HCT116 (cell line): ENCODE data around the gene STAMBP. TPM values are rescaled to one million over a fixed set of nuclear protein-coding genes. Genes with fewer than 3 reads are reported as not detected.

Experiments
- ATAC-seq: fragments of 200-7000 bp; cut with Tn5 transposase; 2 replicates; pipeline ENCODE4 v1.9.1; 2020; ENCODE audit warnings: mild to moderate bottlenecking, moderate library complexity
- BruUV-seq: library from RNA; stranded (reverse); fragments of 400-500 nt; replicated peaks from 2 replicates; lab custom pipeline; 2021; lab: Mats Ljungman, UMichigan
- CTCF ChIA-PET: fragments of 300-600 bp; sonication (Branson Sonifier 250); formaldehyde crosslinking; loops from one replicate; lab custom pipeline; 2021; ENCODE audit warnings: antibody characterized with exemption; lab: Charles Lee
- POLR2A ChIA-PET: fragments of 300-600, 350-600 bp; sonication (Branson Sonifier 250); formaldehyde crosslinking; loops from one replicate; lab custom pipeline; 2021; ENCODE audit warnings: antibody characterized with exemption; lab: Charles Lee
- RAD21 ChIA-PET, 2 experiments: fragments of 300-600 bp; sonication (Branson Sonifier 250); formaldehyde crosslinking; loops; one replicate each; lab custom pipeline; 2023; ENCODE audit warnings: low total read pairs in 2 of 2; ENCODE audit not compliant: uncharacterized antibody in 2 of 2, unreplicated experiment in 2 of 2, low non-redundant PET in 1 of 2; lab: Charles Lee
- DNase-seq: peaks from one replicate; pipeline ENCODE4 v3.0.0-alpha.2; 2010; ENCODE audit warnings: low read depth, low spot score
- H2AFZ ChIP-seq: fragments of 200-600 bp; shearing (Covaris generic), sonication (generic); 2 replicates; pipeline ENCODE4 v1.6.1; 2017; ENCODE audit warnings: low read depth, mixed run types, mixed read lengths, antibody characterized with exemption, low read length; ENCODE audit not compliant: poor library complexity, severe bottlenecking
- H3K27ac ChIP-seq: 2 replicates; pipeline ENCODE4 v1.5.1; 2012; ENCODE audit warnings: low read depth, low read length
- H3K27me3 ChIP-seq: fragments of 200-600 bp; sonication (generic); 2 replicates; pipeline ENCODE4 v1.6.1; 2016; ENCODE audit warnings: mixed run types, low read length, mixed read lengths; ENCODE audit not compliant: insufficient read depth
- H3K36me3 ChIP-seq, 2 experiments: fragments of 200-500 bp in 1 of 2; fragments of 200-600 bp in 1 of 2; sonication (Bioruptor generic) in 1 of 2; sonication (generic) in 1 of 2; 2 replicates each; pipeline versions ENCODE4 v1.5.1 to v1.6.1; 2014 to 2016; ENCODE audit warnings: low read length in 2 of 2, inconsistent platforms in 1 of 2, mixed read lengths in 1 of 2, mixed run types in 1 of 2; ENCODE audit not compliant: insufficient read depth in 2 of 2, control insufficient read depth in 1 of 2
- H3K4me1 ChIP-seq, 2 experiments: fragments of 200-600 bp in 1 of 2; sonication (generic) in 1 of 2; 2 replicates each; pipeline versions ENCODE4 v1.5.1 to v1.6.1; 2012 to 2017; ENCODE audit warnings: low read length in 2 of 2, inconsistent platforms in 1 of 2, mild to moderate bottlenecking in 1 of 2, mixed read lengths in 1 of 2, mixed run types in 1 of 2, moderate library complexity in 1 of 2; ENCODE audit not compliant: insufficient read depth in 2 of 2, control insufficient read depth in 1 of 2
- H3K4me2 ChIP-seq: fragments of 200-600 bp; sonication (generic); 2 replicates; pipeline ENCODE4 v1.6.1; 2017; ENCODE audit warnings: mixed run types, low read length, mixed read lengths
- H3K4me3 ChIP-seq, 2 experiments: fragments of 200-600 bp in 1 of 2; sonication (generic) in 1 of 2; replicated peaks in 1 of 2; 2 replicates each; pipeline ENCODE4 v1.5.1; 2011 to 2016; ENCODE audit warnings: low read length in 2 of 2, control low read depth in 1 of 2, low read depth in 1 of 2, mild to moderate bottlenecking in 1 of 2, mixed read lengths in 1 of 2, mixed run types in 1 of 2
- H3K79me2 ChIP-seq: fragments of 200-600 bp; sonication (generic); 2 replicates; pipeline ENCODE4 v1.6.1; 2017; ENCODE audit warnings: mild to moderate bottlenecking, mixed run types, low read length, moderate library complexity, mixed read lengths; ENCODE audit not compliant: insufficient read depth
- H3K9ac ChIP-seq: fragments of 200-600 bp; sonication (generic); 2 replicates; pipeline ENCODE4 v1.6.1; 2016; ENCODE audit warnings: low read length, mixed read lengths
- H3K9me2 ChIP-seq: fragments of 200-600 bp; sonication (generic), shearing (Covaris generic); 2 replicates; pipeline ENCODE4 v1.6.1; 2017; ENCODE audit warnings: mixed run types, mild to moderate bottlenecking, moderate library complexity; ENCODE audit not compliant: insufficient read depth
- H3K9me3 ChIP-seq, 2 experiments: fragments of 200-500 bp in 1 of 2; fragments of 200-600 bp in 1 of 2; sonication (Bioruptor generic) in 1 of 2; sonication (generic) in 1 of 2; 2 replicates each; pipeline ENCODE4 v1.6.1; 2014 to 2017; ENCODE audit warnings: low read length in 2 of 2, mixed read lengths in 2 of 2, inconsistent platforms in 1 of 2, low read depth in 1 of 2, mild to moderate bottlenecking in 1 of 2, mixed run types in 1 of 2, moderate library complexity in 1 of 2; ENCODE audit not compliant: control insufficient read depth in 1 of 2, insufficient read depth in 1 of 2
- H4K20me1 ChIP-seq: fragments of 200-600 bp; sonication (generic), shearing (Covaris generic); 2 replicates; pipeline ENCODE4 v1.6.1; 2017; ENCODE audit warnings: mixed run types, mild to moderate bottlenecking, moderate library complexity; ENCODE audit not compliant: insufficient read depth
- CBX3 ChIP-seq: IDR thresholded peaks from 2 replicates; pipeline ENCODE4 v1.6.1; 2012; ENCODE audit warnings: low read depth
- EGR1 ChIP-seq: IDR thresholded peaks from 2 replicates; pipeline ENCODE4 v1.6.1; 2012; ENCODE audit warnings: low read depth
- ELF1 ChIP-seq: IDR thresholded peaks from 2 replicates; pipeline ENCODE4 v1.6.1; 2012; ENCODE audit warnings: low read depth, borderline replicate concordance
- EZH2 ChIP-seq: fragments of 200-600 bp; sonication (generic); IDR thresholded peaks from 2 replicates; pipeline ENCODE4 v1.6.1; 2017; ENCODE audit warnings: antibody characterized with exemption, mixed run types
- FOSL1 ChIP-seq: IDR thresholded peaks from 2 replicates; pipeline ENCODE4 v1.6.1; 2012; ENCODE audit warnings: low read depth
- JUND ChIP-seq: IDR thresholded peaks from 2 replicates; pipeline ENCODE4 v1.6.1; 2012
- POLR2A ChIP-seq: IDR thresholded peaks from 2 replicates; pipeline ENCODE4 v1.7.0; 2011; ENCODE audit warnings: borderline replicate concordance; ENCODE audit not compliant: insufficient read depth, insufficient read length; ENCODE audit errors: extremely low read depth
- POLR2AphosphoS5 ChIP-seq: IDR thresholded peaks from 2 replicates; pipeline ENCODE4 v1.6.1; 2011; ENCODE audit warnings: mild to moderate bottlenecking, low read depth, low read length, moderate library complexity
- RAD21 ChIP-seq: IDR thresholded peaks from 2 replicates; pipeline ENCODE4 v1.6.1; 2012; ENCODE audit warnings: low read depth, mild to moderate bottlenecking
- SIN3A ChIP-seq: IDR thresholded peaks from 2 replicates; pipeline ENCODE4 v1.6.1; 2012; ENCODE audit warnings: low read depth
- SRF ChIP-seq: IDR thresholded peaks from 2 replicates; pipeline ENCODE4 v1.6.1; 2012; ENCODE audit warnings: low read depth
- TCF7L2 ChIP-seq: IDR thresholded peaks from 2 replicates; pipeline ENCODE4 v1.7.0; 2011; ENCODE audit warnings: borderline replicate concordance, inconsistent platforms; ENCODE audit not compliant: insufficient read depth, insufficient read length; ENCODE audit errors: extremely low read depth
- YY1 ChIP-seq: IDR thresholded peaks from 2 replicates; pipeline ENCODE4 v1.6.1; 2011; ENCODE audit warnings: low read length, low read depth, moderate library complexity, mild to moderate bottlenecking; ENCODE audit not compliant: insufficient replicate concordance; ENCODE audit errors: extremely low read depth
- ZFX ChIP-seq: fragments of 450-650 bp; IDR thresholded peaks from 2 replicates; pipeline ENCODE4 v1.6.1; 2017
- ZNF274 ChIP-seq: fragments of 200-500 bp; sonication (Bioruptor generic); IDR thresholded peaks from 2 replicates; pipeline ENCODE4 v1.6.1; 2014; ENCODE audit warnings: mild to moderate bottlenecking, low read depth, low read length, inconsistent platforms
- intact Hi-C: fragments of 100-400 bp; cut with micrococcal nuclease; formaldehyde crosslinking; loops from 2 replicates; pipeline ENCODE4 v1.10.0; 2022
- total RNA-seq: library from RNA; stranded (reverse); gene quantifications from one replicate; pipeline ENCODE4 v1.2.1, GENCODE V29; 2021; ENCODE audit not compliant: unreplicated experiment
- TF ChIP-seq, protein P1 (sequence below): IDR thresholded peaks from 2 replicates; pipeline ENCODE4 v1.6.1; 2012
- TF ChIP-seq, protein P2 (sequence below), 3 experiments: fragments of 200-600 bp in 1 of 3; sonication (generic) in 1 of 3; IDR thresholded peaks in 2 of 3; conservative IDR thresholded peaks in 1 of 3; 2 replicates each; pipeline ENCODE4 v1.5.1; 2012 to 2017; ENCODE audit warnings: low read depth in 2 of 3, low read length in 2 of 3, antibody characterized with exemption in 1 of 3, borderline replicate concordance in 1 of 3, control low read depth in 1 of 3, mild to moderate bottlenecking in 1 of 3, mixed read lengths in 1 of 3, mixed run types in 1 of 3, moderate library complexity in 1 of 3; ENCODE audit not compliant: insufficient read depth in 1 of 3
- TF ChIP-seq, protein P3 (sequence below): IDR thresholded peaks from 2 replicates; pipeline ENCODE4 v1.6.1; 2012
- TF ChIP-seq, protein P4 (sequence below): IDR thresholded peaks from 2 replicates; pipeline ENCODE4 v1.6.1; 2012; ENCODE audit warnings: low read depth

Gene STAMBP
- total RNA-seq, 1 experiment from 2014 or later, result 45.2 TPM

DNA sequence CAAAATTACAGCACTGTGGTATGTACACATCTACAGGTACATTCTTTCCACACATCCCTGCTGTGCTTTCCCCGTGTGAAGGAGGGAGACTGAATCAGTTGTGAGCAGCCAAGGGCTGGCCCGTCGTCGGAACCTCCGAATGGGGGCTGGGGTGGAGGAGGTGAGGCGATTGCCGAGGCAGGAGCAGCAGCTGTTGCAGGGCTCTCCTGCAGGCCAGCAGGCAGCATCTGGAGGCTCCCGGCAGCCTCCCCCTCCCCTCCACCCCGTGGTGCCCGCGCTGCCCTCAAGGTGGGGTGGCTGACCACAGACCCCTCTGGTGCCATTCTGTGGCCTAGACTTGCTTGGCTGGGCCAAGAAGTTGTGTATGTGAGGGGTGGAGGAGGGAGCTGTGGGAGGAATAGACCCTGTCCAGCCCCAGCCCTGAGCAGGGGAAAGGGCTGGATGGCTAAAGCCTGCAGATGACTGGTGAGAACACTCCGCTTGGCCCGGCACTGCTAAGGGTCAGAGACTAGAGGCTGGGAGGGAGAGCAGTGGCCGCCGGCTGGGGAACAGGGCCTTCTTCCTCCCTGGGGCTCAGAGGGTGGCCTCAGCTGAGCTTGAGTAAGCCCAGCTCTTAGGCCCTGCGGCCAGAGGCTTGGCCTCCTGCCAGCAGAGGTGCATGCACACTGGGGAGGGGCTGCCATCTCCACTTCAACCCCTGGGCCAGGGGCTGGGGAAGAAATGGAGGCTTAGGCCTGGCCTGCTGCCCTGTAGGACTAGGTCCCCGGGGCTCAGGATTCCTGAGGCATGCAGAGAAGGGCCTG lies 7.6 kb downstream of the STAMBP start:
- BruUV-seq, result no TSS peak
- Histone ChIP-seq H3K9ac (no peak overlapping the region), H3K36me3 (peaks cover 13 to 22% of the 10 kb centered on the region in 2 experiments)

More for the DNA sequence above, 7.6 kb downstream of the STAMBP start:
- CTCF ChIA-PET, result no interaction called here
- no peak for DNase-seq
- Histone ChIP-seq H3K4me3 (no peak overlapping the region), H3K27ac (no peak overlapping the region), H3K4me2 (no peak overlapping the region), H2AFZ (no peak overlapping the region), H3K79me2 (peaks cover 25% of the 10 kb centered on the region), H3K27me3 (no peaks in the 10 kb centered on the region), H4K20me1 (no peaks in the 10 kb centered on the region), H3K9me3 (no peaks in the 10 kb centered on the region), H3K9me2 (no peaks in the 10 kb centered on the region), H3K4me1 (peaks cover 0 to 6% of the 10 kb centered on the region in 2 experiments; a peak in 2 of 4 replicates)
- intact Hi-C loops, result loop anchor here (5.0 kb wide), 1 partner anchor 311 kb away; the partner anchor contains the start of gene BOLA3
- POLR2A ChIA-PET, result no interaction called here
- no peak for ATAC-seq
- RAD21 ChIA-PET, result no interaction called here
- TF ChIP-seq ELF1, result no peak
- no peak for TF ChIP-seq EZH2
- no peak for TF ChIP-seq POLR2AphosphoS5
- TF ChIP-seq TCF7L2, result no peak
- TF ChIP-seq, protein P1, sequence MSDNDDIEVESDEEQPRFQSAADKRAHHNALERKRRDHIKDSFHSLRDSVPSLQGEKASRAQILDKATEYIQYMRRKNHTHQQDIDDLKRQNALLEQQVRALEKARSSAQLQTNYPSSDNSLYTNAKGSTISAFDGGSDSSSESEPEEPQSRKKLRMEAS, result no peak
- TF ChIP-seq CBX3, result no peak
- no peak for TF ChIP-seq ZNF274
- TF ChIP-seq YY1, result no peak
- TF ChIP-seq, protein P2, sequence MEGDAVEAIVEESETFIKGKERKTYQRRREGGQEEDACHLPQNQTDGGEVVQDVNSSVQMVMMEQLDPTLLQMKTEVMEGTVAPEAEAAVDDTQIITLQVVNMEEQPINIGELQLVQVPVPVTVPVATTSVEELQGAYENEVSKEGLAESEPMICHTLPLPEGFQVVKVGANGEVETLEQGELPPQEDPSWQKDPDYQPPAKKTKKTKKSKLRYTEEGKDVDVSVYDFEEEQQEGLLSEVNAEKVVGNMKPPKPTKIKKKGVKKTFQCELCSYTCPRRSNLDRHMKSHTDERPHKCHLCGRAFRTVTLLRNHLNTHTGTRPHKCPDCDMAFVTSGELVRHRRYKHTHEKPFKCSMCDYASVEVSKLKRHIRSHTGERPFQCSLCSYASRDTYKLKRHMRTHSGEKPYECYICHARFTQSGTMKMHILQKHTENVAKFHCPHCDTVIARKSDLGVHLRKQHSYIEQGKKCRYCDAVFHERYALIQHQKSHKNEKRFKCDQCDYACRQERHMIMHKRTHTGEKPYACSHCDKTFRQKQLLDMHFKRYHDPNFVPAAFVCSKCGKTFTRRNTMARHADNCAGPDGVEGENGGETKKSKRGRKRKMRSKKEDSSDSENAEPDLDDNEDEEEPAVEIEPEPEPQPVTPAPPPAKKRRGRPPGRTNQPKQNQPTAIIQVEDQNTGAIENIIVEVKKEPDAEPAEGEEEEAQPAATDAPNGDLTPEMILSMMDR (IDR thresholded peaks at IDR 0.05 in 2 of 3, conservative IDR thresholded peaks at IDR 0.05 in 1 of 3; ENCODE audit: borderline replicate concordance in 1 of 3, insufficient read depth in 1 of 3, low read depth in 2 of 3, low read length in 2 of 3), result no peak
- TF ChIP-seq ZFX, result no peak
- TF ChIP-seq RAD21, result no peak
- TF ChIP-seq SRF, result no peak
- no peak for TF ChIP-seq EGR1
- no peak for TF ChIP-seq POLR2A
- TF ChIP-seq, protein P3, sequence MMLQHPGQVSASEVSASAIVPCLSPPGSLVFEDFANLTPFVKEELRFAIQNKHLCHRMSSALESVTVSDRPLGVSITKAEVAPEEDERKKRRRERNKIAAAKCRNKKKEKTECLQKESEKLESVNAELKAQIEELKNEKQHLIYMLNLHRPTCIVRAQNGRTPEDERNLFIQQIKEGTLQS, result no peak
- TF ChIP-seq SIN3A, result no peak
- no peak for TF ChIP-seq JUND
- TF ChIP-seq FOSL1, result no peak
- TF ChIP-seq, protein P4, sequence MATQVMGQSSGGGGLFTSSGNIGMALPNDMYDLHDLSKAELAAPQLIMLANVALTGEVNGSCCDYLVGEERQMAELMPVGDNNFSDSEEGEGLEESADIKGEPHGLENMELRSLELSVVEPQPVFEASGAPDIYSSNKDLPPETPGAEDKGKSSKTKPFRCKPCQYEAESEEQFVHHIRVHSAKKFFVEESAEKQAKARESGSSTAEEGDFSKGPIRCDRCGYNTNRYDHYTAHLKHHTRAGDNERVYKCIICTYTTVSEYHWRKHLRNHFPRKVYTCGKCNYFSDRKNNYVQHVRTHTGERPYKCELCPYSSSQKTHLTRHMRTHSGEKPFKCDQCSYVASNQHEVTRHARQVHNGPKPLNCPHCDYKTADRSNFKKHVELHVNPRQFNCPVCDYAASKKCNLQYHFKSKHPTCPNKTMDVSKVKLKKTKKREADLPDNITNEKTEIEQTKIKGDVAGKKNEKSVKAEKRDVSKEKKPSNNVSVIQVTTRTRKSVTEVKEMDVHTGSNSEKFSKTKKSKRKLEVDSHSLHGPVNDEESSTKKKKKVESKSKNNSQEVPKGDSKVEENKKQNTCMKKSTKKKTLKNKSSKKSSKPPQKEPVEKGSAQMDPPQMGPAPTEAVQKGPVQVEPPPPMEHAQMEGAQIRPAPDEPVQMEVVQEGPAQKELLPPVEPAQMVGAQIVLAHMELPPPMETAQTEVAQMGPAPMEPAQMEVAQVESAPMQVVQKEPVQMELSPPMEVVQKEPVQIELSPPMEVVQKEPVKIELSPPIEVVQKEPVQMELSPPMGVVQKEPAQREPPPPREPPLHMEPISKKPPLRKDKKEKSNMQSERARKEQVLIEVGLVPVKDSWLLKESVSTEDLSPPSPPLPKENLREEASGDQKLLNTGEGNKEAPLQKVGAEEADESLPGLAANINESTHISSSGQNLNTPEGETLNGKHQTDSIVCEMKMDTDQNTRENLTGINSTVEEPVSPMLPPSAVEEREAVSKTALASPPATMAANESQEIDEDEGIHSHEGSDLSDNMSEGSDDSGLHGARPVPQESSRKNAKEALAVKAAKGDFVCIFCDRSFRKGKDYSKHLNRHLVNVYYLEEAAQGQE, result no peak
